Measurements from ENCODE around the gene FBXL7.

DNA sequence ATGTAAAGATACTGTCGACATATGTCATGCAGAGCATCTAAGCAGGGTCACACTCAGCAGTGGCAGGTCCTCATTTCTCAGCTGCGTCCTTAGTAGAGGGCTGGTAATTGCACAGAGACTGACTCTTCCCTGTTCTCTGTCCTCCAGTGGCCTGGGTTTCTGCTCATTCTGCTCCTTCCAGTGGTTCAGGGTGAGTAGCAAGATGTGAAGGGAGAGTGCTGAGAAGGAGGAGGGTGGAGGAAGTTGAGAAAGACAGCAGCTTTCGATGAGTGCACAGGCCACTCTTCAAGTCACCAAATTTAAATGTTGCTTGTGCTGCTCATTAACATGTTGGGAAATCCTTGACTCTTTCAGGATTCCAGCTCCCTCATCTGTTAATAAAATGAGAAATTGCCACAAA is 203.9 kb downstream of the FBXL7 start:
- TF ChIP-seq RAD21 (IDR thresholded peaks at IDR 0.05; ENCODE audit: low read depth): no peak
- no peak for TF ChIP-seq EP300 (IDR thresholded peaks at IDR 0.05; ENCODE audit: borderline replicate concordance)
- no peak for TF ChIP-seq REST (IDR thresholded peaks at IDR 0.05; ENCODE audit: low read depth)
- TF ChIP-seq EGR1 (IDR thresholded peaks at IDR 0.05): no peak
- no peak for TF ChIP-seq YY1 (IDR thresholded peaks at IDR 0.05; ENCODE audit: low read depth)
- TF ChIP-seq TCF12 (IDR thresholded peaks at IDR 0.05; ENCODE audit: low read depth): no peak
- TF ChIP-seq ZBTB7A (IDR thresholded peaks at IDR 0.05; ENCODE audit: low read depth): no peak

All from Ishikawa (cell line).